Mucosa of descending colon (tissue), 3 donors: ENCODE measurements around the gene KIF6. TPM values are rescaled to one million over a fixed set of nuclear protein-coding genes. Genes with fewer than 3 reads are reported as not detected.

Source experiments
- ATAC-seq: fragments of 200-7000 bp; cut with Tn5 transposase; one replicate; pipeline ENCODE4 v1.9.1; 2020; ENCODE audit warnings: mild to moderate bottlenecking, moderate library complexity
- DNase-seq, 3 donors: peaks; one replicate each; pipeline ENCODE4 v3.0.0-alpha.2; 2020
- H3K36me3 ChIP-seq: fragments of 200-600 bp; one replicate; pipeline ENCODE4 v1.8.0; 2021; ENCODE audit warnings: low read depth, mild to moderate bottlenecking
- H3K4me1 ChIP-seq: fragments of 200-600 bp; one replicate; pipeline ENCODE4 v1.8.0; 2021; ENCODE audit warnings: low read depth, mild to moderate bottlenecking
- H3K4me3 ChIP-seq: fragments of 200-600 bp; one replicate; pipeline ENCODE4 v1.8.0; 2021; ENCODE audit warnings: mild to moderate bottlenecking
- H3K9me3 ChIP-seq: fragments of 200-600 bp; one replicate; pipeline ENCODE4 v1.8.0; 2021; ENCODE audit warnings: mild to moderate bottlenecking
- intact Hi-C, 2 donors: fragments of 100-400 bp; cut with DNase I in 1 of 2; cut with micrococcal nuclease in 1 of 2; formaldehyde crosslinking; loops; one replicate each; pipeline versions ENCODE4 v1.11.0 to v1.11.1; 2022; cut with DNase I, micrococcal nuclease
- total RNA-seq, 3 donors: library from RNA; stranded (reverse); fragmentation: NEBNext Ultra II Directional in 2 of 3; extraction: Animal tissue kit (Norgen Biotek cat#: 25700) in 2 of 3; gene quantifications; one replicate each; pipeline versions ENCODE4 v1.2.1 to v1.2.4, GENCODE V29; 2021 to 2023
- TF ChIP-seq, protein P1 (sequence below): fragments of 200-600 bp; IDR thresholded peaks from one replicate; pipeline ENCODE4 v1.8.0; 2022; ENCODE audit warnings: antibody characterized with exemption, mild to moderate bottlenecking
- donor health status: DM: no; HTN: no; CAD: no; lungs with moderate emphysema.
- donor health status: DM: no; HTN: no; CAD: no.
- donor health status: DM: no; HTN: yes; CAD: no.

KIF6 gene
- total RNA-seq, 3 donors from 2014 or later = 0.24 to 0.85 (median 0.52) TPM

DNA sequence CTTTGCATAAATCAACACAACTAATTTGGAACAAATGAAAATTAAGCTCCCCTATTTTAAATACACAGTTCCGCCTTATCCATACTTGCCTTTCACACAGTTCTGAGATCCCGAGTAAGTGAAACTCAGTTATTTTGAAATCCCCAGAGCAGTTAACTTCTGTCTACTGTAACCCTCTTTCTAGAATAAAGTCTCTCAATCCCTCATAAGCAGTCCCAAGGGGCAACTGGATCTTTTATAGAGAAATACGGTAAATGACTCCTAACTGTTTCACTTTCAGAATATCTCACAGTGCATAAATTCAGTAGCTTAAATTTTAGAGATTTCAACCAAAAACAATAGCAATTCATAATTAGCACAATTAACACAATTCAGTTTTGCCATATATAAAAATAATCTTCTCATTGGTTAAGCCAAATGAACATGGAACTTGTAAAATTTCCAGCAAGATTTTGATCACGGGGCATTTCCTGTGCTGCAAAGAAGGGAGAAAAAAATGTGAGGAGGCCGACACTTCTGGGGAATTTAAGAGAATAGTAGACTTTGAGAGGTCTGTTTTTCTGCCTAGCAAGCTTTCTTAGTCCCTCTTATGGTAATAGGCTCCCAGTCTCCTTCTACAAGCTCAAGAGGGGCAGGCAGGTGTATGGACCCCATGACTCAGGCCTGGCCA lies 78.3 kb downstream of the KIF6 start:
- H3K36me3 ChIP-seq = no peaks in the 10 kb centered on the region
- H3K4me3 ChIP-seq = no peak overlapping the region
- H3K4me1 ChIP-seq = no peaks in the 10 kb centered on the region
- H3K9me3 ChIP-seq = no peaks in the 10 kb centered on the region
- ATAC-seq (no peak), DNase-seq (no peak)
- TF ChIP-seq, protein P1, sequence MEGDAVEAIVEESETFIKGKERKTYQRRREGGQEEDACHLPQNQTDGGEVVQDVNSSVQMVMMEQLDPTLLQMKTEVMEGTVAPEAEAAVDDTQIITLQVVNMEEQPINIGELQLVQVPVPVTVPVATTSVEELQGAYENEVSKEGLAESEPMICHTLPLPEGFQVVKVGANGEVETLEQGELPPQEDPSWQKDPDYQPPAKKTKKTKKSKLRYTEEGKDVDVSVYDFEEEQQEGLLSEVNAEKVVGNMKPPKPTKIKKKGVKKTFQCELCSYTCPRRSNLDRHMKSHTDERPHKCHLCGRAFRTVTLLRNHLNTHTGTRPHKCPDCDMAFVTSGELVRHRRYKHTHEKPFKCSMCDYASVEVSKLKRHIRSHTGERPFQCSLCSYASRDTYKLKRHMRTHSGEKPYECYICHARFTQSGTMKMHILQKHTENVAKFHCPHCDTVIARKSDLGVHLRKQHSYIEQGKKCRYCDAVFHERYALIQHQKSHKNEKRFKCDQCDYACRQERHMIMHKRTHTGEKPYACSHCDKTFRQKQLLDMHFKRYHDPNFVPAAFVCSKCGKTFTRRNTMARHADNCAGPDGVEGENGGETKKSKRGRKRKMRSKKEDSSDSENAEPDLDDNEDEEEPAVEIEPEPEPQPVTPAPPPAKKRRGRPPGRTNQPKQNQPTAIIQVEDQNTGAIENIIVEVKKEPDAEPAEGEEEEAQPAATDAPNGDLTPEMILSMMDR = no peak
- intact Hi-C loops = no loop called here

DNA sequence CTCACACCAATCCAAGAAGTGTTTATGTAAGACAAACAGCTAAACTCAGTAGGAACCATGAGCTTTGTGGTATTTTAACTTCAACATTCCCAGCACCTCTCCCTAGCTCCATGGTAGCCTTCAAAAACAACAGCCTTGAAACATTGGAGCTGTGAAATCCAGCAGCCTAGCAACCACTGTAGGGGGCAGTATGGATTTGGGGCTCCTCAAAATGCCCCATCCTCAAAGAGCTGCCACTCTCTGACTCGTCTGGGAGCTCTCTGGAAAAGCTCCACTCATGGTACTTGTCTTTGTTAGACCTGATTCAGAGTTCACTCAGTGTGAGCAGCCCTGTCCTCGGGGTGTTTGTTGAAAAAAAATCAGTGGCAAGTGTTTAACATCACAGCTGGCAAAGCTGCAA lies 82.9 kb downstream of the KIF6 start:
- no peak for ATAC-seq

DNA sequence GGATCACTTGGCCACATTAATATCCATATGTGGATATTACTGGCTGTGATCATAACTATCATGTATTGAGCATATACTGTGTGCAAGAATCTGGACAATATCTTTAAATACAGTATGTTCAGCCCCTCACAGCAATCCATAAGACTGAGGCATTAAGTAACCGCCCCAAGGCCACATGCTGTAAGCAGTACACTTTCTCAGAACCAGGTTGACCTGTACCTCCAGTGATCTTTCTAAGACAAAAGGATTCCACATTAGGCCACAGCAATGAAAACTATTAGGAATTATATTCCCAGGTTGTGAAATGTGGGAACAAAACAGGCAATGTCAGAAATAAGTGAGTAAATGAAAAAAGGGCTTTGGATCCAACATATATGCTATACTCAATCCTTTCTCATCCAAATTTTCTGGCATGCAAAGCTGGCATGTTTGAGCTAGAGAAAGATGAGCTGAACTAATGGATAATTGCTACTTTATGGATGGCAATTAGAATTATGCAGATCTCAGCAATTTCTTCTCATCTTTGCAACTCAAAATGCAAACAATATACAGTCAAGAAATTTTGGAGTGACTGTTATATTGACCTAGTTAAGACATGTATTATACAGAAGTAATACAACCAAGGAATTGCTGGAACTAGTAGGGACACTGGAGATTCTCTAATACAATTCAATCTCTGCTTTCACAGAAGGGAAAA lies 86.9 kb downstream of the KIF6 start:
- Histone ChIP-seq H3K9me3 (no peaks in the 10 kb centered on the region), H3K36me3 (no peaks in the 10 kb centered on the region), H3K4me1 (no peaks in the 10 kb centered on the region), H3K4me3 (no peak overlapping the region)
- TF ChIP-seq, protein P1 = no peak
- no peak for ATAC-seq
- intact Hi-C loops = no loop called here
- DNase-seq = no peak

More for the DNA sequence above, 82.9 kb downstream of the KIF6 start:
- no peaks in the 10 kb centered on the region for H3K36me3 ChIP-seq
- DNase-seq = no peak
- intact Hi-C loops = no loop called here
- TF ChIP-seq, protein P1 = no peak
- no peak overlapping the region for H3K4me3 ChIP-seq
- H3K4me1 ChIP-seq = no peaks in the 10 kb centered on the region
- no peaks in the 10 kb centered on the region for H3K9me3 ChIP-seq

DNA sequence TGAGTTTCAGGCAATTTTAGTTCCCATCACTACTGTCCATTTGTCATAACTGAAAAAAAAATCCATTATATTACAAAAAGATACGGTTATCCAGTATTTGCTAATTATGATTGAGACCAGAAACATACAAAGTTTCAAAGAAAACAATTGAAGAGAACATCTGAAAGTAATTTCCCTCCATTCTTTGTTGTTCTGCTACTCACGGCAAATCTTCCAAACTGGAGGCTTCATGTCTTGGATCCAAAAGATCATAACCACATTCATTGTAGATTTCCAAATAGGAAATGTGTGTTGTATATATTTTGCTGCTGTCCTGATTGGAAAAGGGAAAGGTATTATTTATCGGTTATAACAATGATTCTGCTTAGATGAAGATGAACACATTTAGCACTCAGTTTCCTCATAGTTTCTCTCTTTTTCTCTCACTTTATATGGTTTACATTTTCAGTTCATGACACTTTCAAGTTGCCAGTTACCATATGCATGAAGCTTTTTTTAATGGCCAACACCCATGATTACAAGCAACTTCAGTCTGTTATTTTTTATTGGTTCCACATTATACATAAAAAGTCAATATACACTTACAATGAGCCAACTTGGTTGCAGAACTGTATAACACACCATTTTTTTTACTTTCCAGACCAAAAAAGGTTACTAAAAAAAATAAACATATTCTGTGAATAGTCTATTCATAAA lies 90.4 kb downstream of the KIF6 start:
- ATAC-seq (no peak), DNase-seq (no peak)
- Histone ChIP-seq H3K4me1 (no peaks in the 10 kb centered on the region), H3K4me3 (no peak overlapping the region), H3K36me3 (no peaks in the 10 kb centered on the region), H3K9me3 (no peaks in the 10 kb centered on the region)
- intact Hi-C loops = no loop called here
- TF ChIP-seq, protein P1 = no peak

DNA sequence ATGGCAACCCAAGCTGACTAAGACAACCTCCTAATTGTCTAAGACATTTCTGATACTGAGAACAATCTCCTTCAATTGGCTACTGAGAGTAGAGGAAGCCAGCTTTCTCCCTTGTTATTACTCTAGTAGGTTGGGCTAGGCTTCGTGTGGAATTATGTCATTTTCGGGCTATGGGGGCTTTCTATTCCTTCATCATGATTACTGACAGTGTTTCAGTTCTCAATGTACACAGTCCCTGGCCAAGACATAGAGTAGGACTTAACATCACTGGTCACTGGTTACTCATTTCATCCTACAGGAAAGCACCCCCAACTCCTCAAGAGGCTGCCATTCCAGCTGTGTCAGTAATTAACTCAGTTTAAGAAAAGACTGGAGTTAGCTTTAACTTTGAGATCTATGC lies 100.0 kb downstream of the KIF6 start:
- no peaks in the 10 kb centered on the region for H3K4me1 ChIP-seq
- intact Hi-C loops = no loop called here
- H3K36me3 ChIP-seq = no peaks in the 10 kb centered on the region
- no peaks in the 10 kb centered on the region for H3K9me3 ChIP-seq
- DNase-seq (no peak), ATAC-seq (no peak)
- TF ChIP-seq, protein P1 = no peak
- no peak overlapping the region for H3K4me3 ChIP-seq
